Loucy (cell line): Measurements from ENCODE around the gene NAT14.

Source experiments
- EZH2phosphoT487 ChIP-seq: fragments of 200-600 bp; IDR thresholded peaks from 2 replicates; pipeline ENCODE4 v1.6.1; 2018; ENCODE audit warnings: antibody characterized with exemption, mild to moderate bottlenecking, moderate library complexity, borderline replicate concordance
- TF ChIP-seq, protein P1 (sequence below): fragments of 200-600 bp; sonication (generic); conservative IDR thresholded peaks from 2 replicates; pipeline ENCODE4 v1.5.1; 2014; ENCODE audit warnings: mild to moderate bottlenecking, antibody characterized with exemption, low read length

DNA sequence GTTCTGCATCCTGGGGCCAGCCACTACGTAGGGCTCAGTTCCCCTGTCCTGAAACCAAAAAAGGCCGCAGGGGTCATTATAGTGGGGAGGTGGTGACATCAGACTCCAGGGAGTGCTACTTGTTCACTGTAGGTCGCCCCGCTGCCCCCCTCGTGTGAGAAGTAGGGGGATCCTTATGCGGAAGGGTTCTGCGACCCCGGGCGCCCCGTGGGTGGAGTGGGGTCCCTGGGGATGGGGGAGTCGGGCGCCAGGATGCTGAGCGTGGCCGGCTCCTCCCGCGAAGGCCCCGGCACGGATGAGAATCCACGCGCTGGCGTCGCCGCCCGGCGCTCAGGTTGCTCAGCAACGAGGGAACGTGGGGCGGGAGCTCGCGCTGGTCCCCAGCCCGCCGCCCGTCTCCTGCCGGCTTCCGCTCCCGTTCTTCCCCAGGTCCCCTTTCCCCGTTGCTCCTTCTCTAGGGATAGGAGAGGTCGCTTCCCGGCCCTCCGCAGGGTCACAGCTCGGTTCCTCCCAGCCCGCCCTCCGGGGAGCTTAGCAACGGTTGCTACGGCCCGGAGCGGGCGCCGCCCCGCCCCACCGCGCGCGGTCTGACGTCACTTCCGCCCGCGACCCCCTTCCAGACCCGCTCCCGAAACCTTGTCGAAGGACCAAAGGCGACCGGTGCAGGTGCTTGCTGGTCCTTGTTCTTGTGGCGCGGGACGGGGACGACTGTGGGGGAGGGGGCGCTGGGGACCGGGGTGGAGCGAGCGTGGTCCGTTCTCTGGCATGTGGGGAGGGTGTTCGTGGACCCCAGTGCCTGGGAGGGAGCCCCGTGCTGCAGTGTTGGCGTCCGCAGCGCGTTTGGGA is at the start of gene NAT14:
- TF ChIP-seq, protein P1, sequence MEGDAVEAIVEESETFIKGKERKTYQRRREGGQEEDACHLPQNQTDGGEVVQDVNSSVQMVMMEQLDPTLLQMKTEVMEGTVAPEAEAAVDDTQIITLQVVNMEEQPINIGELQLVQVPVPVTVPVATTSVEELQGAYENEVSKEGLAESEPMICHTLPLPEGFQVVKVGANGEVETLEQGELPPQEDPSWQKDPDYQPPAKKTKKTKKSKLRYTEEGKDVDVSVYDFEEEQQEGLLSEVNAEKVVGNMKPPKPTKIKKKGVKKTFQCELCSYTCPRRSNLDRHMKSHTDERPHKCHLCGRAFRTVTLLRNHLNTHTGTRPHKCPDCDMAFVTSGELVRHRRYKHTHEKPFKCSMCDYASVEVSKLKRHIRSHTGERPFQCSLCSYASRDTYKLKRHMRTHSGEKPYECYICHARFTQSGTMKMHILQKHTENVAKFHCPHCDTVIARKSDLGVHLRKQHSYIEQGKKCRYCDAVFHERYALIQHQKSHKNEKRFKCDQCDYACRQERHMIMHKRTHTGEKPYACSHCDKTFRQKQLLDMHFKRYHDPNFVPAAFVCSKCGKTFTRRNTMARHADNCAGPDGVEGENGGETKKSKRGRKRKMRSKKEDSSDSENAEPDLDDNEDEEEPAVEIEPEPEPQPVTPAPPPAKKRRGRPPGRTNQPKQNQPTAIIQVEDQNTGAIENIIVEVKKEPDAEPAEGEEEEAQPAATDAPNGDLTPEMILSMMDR: no peak
- no peak for TF ChIP-seq EZH2phosphoT487
